Gastroesophageal sphincter (tissue), 3 donors: ENCODE data around the gene OR6C3.

Experiments
- CTCF ChIP-seq, 4 experiments: fragments of 200-600 bp in 2 of 4; fragments of 450-650 bp in 2 of 4; sonication (generic) in 1 of 4; IDR thresholded peaks; one replicate each; pipeline ENCODE4 v1.5.1; 2017 to 2019; ENCODE audit warnings: antibody characterized with exemption in 4 of 4, mild to moderate bottlenecking in 2 of 4, moderate library complexity in 2 of 4
- POLR2A ChIP-seq, 2 donors: fragments of 450-650 bp; IDR thresholded peaks; one replicate each; pipeline ENCODE4 v1.6.1; 2017; ENCODE audit warnings: antibody characterized with exemption in 2 of 2, mild to moderate bottlenecking in 2 of 2, moderate library complexity in 1 of 2
- POLR2AphosphoS5 ChIP-seq: sonication (generic); formaldehyde crosslinking; IDR thresholded peaks from one replicate; pipeline ENCODE4 v1.6.1; 2017; ENCODE audit warnings: antibody characterized with exemption

GRCh38 chr12:55362675-55363074, 32.1 kb downstream of the OR6C3 start, which contains the start of gene OR6C75:
- TF ChIP-seq POLR2AphosphoS5 = no peak
- TF ChIP-seq CTCF (IDR thresholded peaks at IDR 0.05) = no peak
- TF ChIP-seq POLR2A (IDR thresholded peaks at IDR 0.05) = no peak
